Right lobe of liver (tissue), 4 donors: Measurements from ENCODE around the gene UBN1.

Experiments
- POLR2A ChIP-seq: fragments of 450-650 bp; IDR thresholded peaks from one replicate; pipeline ENCODE4 v1.6.1; 2017; ENCODE audit warnings: antibody characterized with exemption, mild to moderate bottlenecking
- TF ChIP-seq, protein P1 (sequence below), 4 donors: fragments of 200-600 bp in 3 of 4; fragments of 450-650 bp in 1 of 4; IDR thresholded peaks; one replicate each; pipeline versions ENCODE4 v1.5.1 to v1.8.0; 2016 to 2022; ENCODE audit warnings: antibody characterized with exemption in 4 of 4, mild to moderate bottlenecking in 2 of 4
- donor health status: DM: no; HTN: no; CAD: no.
- donor health status: DM: no; HTN: no; CAD: no.
- donor health status: DM: no; HTN: yes; CAD: no.

- TF ChIP-seq, protein P1, sequence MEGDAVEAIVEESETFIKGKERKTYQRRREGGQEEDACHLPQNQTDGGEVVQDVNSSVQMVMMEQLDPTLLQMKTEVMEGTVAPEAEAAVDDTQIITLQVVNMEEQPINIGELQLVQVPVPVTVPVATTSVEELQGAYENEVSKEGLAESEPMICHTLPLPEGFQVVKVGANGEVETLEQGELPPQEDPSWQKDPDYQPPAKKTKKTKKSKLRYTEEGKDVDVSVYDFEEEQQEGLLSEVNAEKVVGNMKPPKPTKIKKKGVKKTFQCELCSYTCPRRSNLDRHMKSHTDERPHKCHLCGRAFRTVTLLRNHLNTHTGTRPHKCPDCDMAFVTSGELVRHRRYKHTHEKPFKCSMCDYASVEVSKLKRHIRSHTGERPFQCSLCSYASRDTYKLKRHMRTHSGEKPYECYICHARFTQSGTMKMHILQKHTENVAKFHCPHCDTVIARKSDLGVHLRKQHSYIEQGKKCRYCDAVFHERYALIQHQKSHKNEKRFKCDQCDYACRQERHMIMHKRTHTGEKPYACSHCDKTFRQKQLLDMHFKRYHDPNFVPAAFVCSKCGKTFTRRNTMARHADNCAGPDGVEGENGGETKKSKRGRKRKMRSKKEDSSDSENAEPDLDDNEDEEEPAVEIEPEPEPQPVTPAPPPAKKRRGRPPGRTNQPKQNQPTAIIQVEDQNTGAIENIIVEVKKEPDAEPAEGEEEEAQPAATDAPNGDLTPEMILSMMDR (IDR thresholded peaks at IDR 0.05), result no peak
- TF ChIP-seq POLR2A, result no peak
Observed at GRCh38 chr16:4869147-4869805, 22.0 kb downstream of the UBN1 start.
